Ectodermal cell (in vitro differentiated cells): ENCODE results near the gene PPIL4.

Experiments
- H3K27ac ChIP-seq: 2 replicates; pipeline ENCODE4 v1.7.0; 2013; ENCODE audit warnings: mild to moderate bottlenecking, low read depth, low read length; ENCODE audit not compliant: insufficient read depth, poor library complexity, severe bottlenecking
- H3K27me3 ChIP-seq: 2 replicates; pipeline ENCODE4 v1.7.0; 2013; ENCODE audit warnings: mild to moderate bottlenecking, low read length; ENCODE audit not compliant: insufficient read depth, control insufficient read depth, poor library complexity, severe bottlenecking
- H3K36me3 ChIP-seq: one replicate; pipeline ENCODE4 v1.7.0; 2013; ENCODE audit warnings: low read length; ENCODE audit not compliant: control insufficient read depth, insufficient read depth
- H3K4me1 ChIP-seq: one replicate; pipeline ENCODE4 v1.7.0; 2013; ENCODE audit warnings: low read length; ENCODE audit not compliant: control insufficient read depth, insufficient read depth
- H3K4me3 ChIP-seq: 2 replicates; pipeline ENCODE4 v1.7.0; 2013; ENCODE audit warnings: low read depth, low read length, control low read depth; ENCODE audit not compliant: insufficient read depth
- H3K9me3 ChIP-seq: 2 replicates; pipeline ENCODE4 v1.7.0; 2013; ENCODE audit warnings: mild to moderate bottlenecking, low read length, moderate library complexity; ENCODE audit not compliant: control insufficient read depth
- WGBS, 2 experiments: methylation state at CpG; one replicate each; pipeline ENCODE4 v1.1.7; 2013; ENCODE audit warnings: missing lambda C conversion rate in 2 of 2; 5-methylcytosine and 5-hydroxymethylcytosine counted together

PPIL4 gene

DNA sequence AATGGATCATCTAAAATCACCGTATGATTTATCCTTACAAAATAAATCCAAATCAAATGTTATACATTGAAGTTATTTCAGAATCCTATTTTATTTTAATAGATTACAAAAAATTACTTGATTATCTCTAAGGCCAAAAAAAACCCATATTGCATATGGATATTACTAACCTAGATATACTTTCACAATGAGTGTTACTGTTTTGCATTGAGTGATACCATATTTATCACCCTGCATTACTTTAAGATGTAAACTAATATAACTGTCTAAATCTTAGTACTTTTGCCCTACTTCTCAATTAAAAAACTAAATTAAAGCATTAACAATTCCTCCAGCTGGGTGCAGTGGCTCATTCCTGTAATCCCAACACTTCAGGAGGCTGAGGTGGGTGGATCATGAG lies 11.1 kb downstream of the PPIL4 start:
- Histone ChIP-seq H3K27me3 (no peaks in the 10 kb centered on the region), H3K4me3 (no peak overlapping the region), H3K27ac (no peak overlapping the region), H3K36me3 (peaks cover 34% of the 10 kb centered on the region), H3K4me1 (no peaks in the 10 kb centered on the region), H3K9me3 (no peaks in the 10 kb centered on the region)
- WGBS, 2 experiments = 100% methylated on average over 1 of the region's 1 CpG; no CpG with 5 or more reads in 1 of the 2 experiments

DNA sequence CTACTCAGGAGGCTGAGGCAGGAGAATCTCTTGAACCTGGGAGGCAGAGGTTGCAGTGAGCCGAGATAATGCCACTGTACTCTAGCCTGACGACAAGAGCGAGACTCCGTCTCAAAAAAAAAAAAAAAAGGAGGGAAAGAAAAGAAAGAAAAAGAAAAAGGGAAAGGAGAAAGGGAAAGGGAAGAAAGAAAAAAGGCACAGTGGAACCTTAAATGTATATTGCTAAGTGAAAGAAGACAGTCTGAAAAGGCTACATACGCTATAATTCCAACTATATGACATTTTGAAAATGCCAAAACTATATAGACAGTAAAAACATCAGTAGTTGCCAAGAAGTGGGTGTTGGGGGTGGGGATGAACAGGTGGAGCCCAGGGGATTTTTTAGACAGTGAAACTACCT lies 16.2 kb downstream of the PPIL4 start:
- no peaks in the 10 kb centered on the region for H3K27me3 ChIP-seq
- H3K4me3 ChIP-seq = no peak overlapping the region
- H3K9me3 ChIP-seq = no peaks in the 10 kb centered on the region
- no peak overlapping the region for H3K27ac ChIP-seq
- 90 to 95% methylated on average over 4 to 5 of the region's 5 CpGs for WGBS, 2 experiments
- H3K36me3 ChIP-seq = peaks cover 22% of the 10 kb centered on the region
- no peaks in the 10 kb centered on the region for H3K4me1 ChIP-seq

DNA sequence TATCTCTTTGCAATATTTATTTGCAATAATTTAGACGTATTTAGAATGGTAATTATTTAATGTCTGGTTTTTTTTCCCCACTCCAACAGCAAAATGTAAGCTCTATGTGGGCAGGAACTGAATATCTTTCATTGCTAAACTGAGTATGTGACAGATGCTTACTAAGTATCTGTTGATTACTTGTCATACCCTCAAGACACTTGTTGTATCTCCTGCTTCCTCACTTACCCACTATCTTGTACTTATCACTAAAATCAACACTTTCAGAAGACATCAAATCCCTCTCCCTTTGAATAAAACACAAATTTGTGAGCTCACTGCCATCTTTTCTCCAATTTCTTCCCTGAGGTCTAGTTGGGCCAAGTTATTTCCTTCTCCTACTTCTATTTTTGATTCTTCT lies 30.3 kb downstream of the PPIL4 start:
- no peaks in the 10 kb centered on the region for H3K9me3 ChIP-seq
- H3K4me3 ChIP-seq = no peak overlapping the region
- no peaks in the 10 kb centered on the region for H3K27me3 ChIP-seq
- WGBS, 2 experiments = no CpG with 5 or more reads among the region's 1 CpG
- H3K4me1 ChIP-seq = no peaks in the 10 kb centered on the region
- peaks cover 5% of the 10 kb centered on the region for H3K36me3 ChIP-seq
- H3K27ac ChIP-seq = no peak overlapping the region

DNA sequence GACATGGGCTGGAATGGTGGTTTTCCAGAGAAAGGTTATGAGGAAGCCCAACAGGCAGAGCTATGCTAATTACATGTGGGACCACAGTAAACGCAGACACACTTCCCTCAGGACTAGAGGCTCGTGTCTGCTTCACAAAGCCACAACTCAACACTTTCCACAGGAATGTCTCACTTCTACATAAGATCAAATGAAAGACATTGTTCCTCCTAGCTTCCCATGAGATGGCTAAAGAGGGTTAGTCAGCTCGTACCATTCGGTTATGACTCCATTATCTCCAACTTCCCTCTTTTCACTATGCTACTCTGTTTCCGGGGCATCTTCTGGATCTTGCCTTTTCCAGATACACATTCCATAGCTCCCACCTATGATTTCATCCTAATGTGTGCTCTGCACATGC lies 31.9 kb downstream of the PPIL4 start:
- Histone ChIP-seq H3K27ac (no peak overlapping the region), H3K9me3 (no peaks in the 10 kb centered on the region), H3K4me3 (no peak overlapping the region), H3K4me1 (no peaks in the 10 kb centered on the region), H3K27me3 (no peaks in the 10 kb centered on the region), H3K36me3 (no peaks in the 10 kb centered on the region)
- WGBS, 2 experiments = 92 to 93% methylated on average over 5 of the region's 5 CpGs

DNA sequence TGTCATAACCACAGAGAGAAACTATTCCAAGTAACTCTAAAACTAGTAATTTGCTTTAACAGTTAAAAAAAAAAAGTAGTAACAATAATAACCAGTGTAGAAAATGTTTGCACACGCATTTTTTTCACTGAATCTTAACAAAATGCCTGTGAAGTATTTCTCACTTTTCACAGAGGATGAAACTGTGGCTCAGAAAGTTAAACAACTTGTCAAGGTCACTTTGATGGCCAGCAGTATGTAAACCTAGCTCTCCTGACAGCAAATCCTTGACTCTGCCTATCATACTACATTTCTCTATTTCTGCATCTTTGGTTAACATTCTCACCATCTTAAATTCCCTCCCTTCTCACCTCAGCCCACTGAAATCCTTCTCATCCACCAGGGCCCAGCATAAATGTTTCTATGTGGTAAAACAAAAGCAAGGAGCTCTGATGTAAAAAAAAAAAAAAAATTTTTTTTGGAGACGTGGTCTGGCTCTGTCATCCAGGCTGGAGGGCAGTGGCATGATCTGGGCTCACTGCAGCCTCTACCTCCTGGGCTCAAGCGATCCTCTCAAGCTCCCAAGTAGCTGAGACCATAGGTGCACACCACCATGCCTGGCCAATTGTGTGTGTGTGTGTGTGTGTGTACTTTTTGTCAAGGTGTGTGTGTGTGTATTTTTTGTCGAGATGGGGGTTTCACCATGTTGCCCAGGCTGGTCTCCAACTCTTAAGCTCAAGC lies 34.9 kb downstream of the PPIL4 start:
- Histone ChIP-seq H3K27me3 (no peaks in the 10 kb centered on the region), H3K27ac (no peak overlapping the region), H3K4me3 (no peak overlapping the region), H3K9me3 (no peaks in the 10 kb centered on the region), H3K4me1 (no peaks in the 10 kb centered on the region), H3K36me3 (no peaks in the 10 kb centered on the region)
- 93% methylated on average over 4 of the region's 4 CpGs for WGBS, 2 experiments

DNA sequence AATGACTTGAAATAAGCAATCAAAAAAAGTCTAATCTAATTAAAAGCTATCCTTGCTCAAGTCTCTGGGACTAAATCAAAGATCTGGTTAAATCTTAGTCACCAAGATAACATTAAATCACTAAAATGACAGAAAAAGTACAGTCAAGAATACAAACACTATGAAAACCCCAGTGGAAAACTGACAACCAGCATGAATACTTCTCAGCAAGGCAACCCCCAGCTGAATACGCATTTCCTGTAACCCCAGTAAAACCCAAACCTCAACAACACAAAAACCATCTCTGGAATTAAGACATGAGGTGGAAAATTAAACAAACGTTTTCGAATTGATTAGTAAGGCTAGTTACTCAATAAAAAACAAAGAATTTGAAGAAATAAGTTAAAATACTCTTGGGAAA lies 37.4 kb downstream of the PPIL4 start:
- Histone ChIP-seq H3K4me1 (no peaks in the 10 kb centered on the region), H3K27me3 (no peaks in the 10 kb centered on the region), H3K36me3 (no peaks in the 10 kb centered on the region), H3K27ac (no peak overlapping the region), H3K9me3 (no peaks in the 10 kb centered on the region), H3K4me3 (no peak overlapping the region)
- 86 to 100% methylated on average over 1 to 2 of the region's 3 CpGs for WGBS, 2 experiments

DNA sequence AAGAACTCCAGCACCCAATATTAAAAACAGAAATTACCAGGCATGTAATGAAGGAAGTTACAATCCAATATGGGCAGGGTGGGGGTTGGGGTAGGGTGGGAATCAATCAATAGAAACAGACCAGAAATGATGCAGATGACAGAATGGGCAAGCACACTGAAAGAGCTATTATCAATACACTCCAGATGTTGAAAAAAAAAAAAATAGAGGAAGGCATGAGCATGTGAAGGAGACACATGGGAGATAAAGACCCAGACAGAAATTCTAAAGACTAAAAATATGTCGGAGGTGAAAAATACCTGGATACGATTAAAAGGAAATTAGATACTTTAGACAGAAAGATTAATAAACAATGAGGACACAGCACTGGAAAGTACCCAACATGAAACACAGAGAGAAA lies 42.0 kb downstream of the PPIL4 start:
- no peak overlapping the region for H3K4me3 ChIP-seq
- no peak overlapping the region for H3K27ac ChIP-seq
- H3K4me1 ChIP-seq = no peaks in the 10 kb centered on the region
- H3K9me3 ChIP-seq = no peaks in the 10 kb centered on the region
- H3K27me3 ChIP-seq = no peaks in the 10 kb centered on the region
- 100% methylated on average over 2 of the region's 2 CpGs for WGBS, 2 experiments
- no peaks in the 10 kb centered on the region for H3K36me3 ChIP-seq

DNA sequence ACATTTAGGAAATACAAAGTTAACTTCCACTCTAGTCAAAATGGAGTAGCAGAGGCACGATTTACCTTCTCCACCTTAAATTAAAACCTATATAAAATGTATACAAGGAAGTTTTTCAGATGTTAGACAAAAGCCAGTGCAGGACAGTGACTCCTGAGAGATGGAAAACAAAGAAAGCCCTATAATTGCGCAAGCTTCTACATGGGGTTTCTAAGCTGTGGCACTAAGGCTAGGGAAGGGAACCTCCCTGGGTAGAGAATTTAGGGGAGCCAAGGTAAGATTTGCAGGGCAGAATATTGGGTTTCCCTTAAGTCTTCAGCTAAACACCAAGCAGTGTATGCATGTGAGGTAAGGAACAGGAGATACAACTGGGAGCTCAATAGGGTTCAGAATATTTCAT lies 42.6 kb downstream of the PPIL4 start:
- no peaks in the 10 kb centered on the region for H3K36me3 ChIP-seq
- H3K9me3 ChIP-seq = no peaks in the 10 kb centered on the region
- no peaks in the 10 kb centered on the region for H3K27me3 ChIP-seq
- H3K27ac ChIP-seq = no peak overlapping the region
- 96 to 97% methylated on average over 1 of the region's 2 CpGs for WGBS, 2 experiments
- H3K4me1 ChIP-seq = no peaks in the 10 kb centered on the region
- no peak overlapping the region for H3K4me3 ChIP-seq

DNA sequence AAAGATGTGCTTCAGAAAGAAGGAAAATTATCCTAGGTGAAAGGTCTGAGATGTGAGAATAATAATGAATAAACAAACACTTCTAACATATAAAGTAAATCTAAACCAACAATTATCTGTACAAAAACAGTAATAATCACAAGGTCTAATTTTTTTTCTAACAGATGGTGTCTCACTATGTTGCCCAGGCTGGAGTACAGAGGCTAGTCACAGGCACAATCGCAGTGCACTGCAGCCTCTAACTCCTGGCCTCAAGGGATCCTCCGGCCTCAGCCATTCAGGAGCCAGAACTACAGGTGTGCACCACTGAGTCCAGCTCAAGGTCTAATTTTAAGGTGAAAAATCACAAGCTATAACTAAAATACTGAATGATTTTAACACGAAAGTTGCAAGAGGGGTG lies 44.1 kb downstream of the PPIL4 start:
- H3K4me3 ChIP-seq = no peak overlapping the region
- no peaks in the 10 kb centered on the region for H3K9me3 ChIP-seq
- no peak overlapping the region for H3K27ac ChIP-seq
- WGBS, 2 experiments = 93 to 95% methylated on average over 2 to 3 of the region's 3 CpGs
- H3K36me3 ChIP-seq = no peaks in the 10 kb centered on the region
- no peaks in the 10 kb centered on the region for H3K4me1 ChIP-seq
- no peaks in the 10 kb centered on the region for H3K27me3 ChIP-seq

DNA sequence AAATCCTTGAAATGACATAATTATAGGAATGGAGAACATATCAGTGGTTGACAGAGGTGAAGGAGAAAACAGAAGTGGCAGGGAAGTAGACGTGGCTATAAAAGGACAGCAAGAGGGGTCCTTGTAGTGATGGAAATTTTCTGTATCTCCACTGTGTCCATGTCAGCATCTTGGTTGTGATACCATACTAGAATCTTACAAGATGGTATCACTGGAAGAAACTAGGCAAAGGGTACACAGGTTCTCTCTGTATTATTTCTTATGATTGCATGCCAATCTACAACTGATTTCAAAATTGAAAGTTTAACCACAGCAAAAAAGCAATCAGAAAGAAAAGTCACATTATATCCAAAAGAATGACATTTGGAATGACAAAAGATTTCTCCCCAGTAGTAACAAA lies 44.6 kb downstream of the PPIL4 start:
- H3K4me3 ChIP-seq = no peak overlapping the region
- H3K27me3 ChIP-seq = no peaks in the 10 kb centered on the region
- H3K9me3 ChIP-seq = no peaks in the 10 kb centered on the region
- 93 to 96% methylated on average over 1 of the region's 1 CpG for whole genome bisulfite sequencing, 2 experiments
- H3K27ac ChIP-seq = no peak overlapping the region
- H3K36me3 ChIP-seq = no peaks in the 10 kb centered on the region
- no peaks in the 10 kb centered on the region for H3K4me1 ChIP-seq

DNA sequence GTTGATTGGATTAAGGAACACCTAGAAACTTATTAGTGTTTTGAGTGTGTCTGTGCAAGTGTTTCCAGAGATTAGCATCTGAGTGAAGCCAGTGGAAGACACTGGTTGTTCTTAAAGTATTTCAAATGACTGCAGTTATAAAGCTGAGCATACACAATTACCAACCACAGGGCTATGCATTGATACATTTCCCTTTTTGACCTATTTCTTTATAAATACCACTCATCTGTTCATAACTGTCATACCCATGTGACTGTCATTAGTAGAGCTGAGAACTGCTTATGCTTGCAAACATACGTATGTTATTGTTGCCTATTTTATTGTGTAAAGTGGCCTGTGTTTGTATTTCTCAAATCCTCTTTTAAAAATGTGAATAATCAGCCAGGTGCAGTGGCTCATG lies 45.7 kb downstream of the PPIL4 start:
- no peaks in the 10 kb centered on the region for H3K36me3 ChIP-seq
- WGBS, 2 experiments = 100% methylated on average over 1 of the region's 1 CpG
- H3K4me1 ChIP-seq = no peaks in the 10 kb centered on the region
- no peaks in the 10 kb centered on the region for H3K27me3 ChIP-seq
- H3K27ac ChIP-seq = no peak overlapping the region
- H3K9me3 ChIP-seq = no peaks in the 10 kb centered on the region
- H3K4me3 ChIP-seq = no peak overlapping the region
